ENCODE results near the gene CPEB4. TPM values are rescaled to one million over a fixed set of nuclear protein-coding genes. Genes with fewer than 3 reads are reported as not detected.

The CPEB4 gene
- total and polyA plus RNA-seq, 7 donors = 6.0 to 66.2 (median 27.8) TPM

- H3K27ac ChIP-seq = peak overlapping the region; percentile 63 to 91 (median 87)
- H3K4me3 ChIP-seq = no peak overlapping the region
- intact Hi-C loops (cut with DNase I) = no loop called here
- H3K27me3 ChIP-seq = no peaks in the 10 kb centered on the region
- H3K36me3 ChIP-seq = no peaks in the 10 kb centered on the region
- TF ChIP-seq EP300 (IDR thresholded peaks at IDR 0.05) = no peak
- TF ChIP-seq POLR2AphosphoS5 (IDR thresholded peaks at IDR 0.05) = no peak
- TF ChIP-seq POLR2A (IDR thresholded peaks at IDR 0.05) = no peak
- no peak for TF ChIP-seq CTCF (IDR thresholded peaks at IDR 0.05)
- H3K4me1 ChIP-seq = peaks cover 0 to 76% (median 63%) of the 10 kb centered on the region in 4 donors
- H3K9me3 ChIP-seq = no peaks in the 10 kb centered on the region
- DNase-seq = no peak
These were observed 36.8 kb downstream of the CPEB4 start for GRCh38 chr5:173924899-173925298.

DNA sequence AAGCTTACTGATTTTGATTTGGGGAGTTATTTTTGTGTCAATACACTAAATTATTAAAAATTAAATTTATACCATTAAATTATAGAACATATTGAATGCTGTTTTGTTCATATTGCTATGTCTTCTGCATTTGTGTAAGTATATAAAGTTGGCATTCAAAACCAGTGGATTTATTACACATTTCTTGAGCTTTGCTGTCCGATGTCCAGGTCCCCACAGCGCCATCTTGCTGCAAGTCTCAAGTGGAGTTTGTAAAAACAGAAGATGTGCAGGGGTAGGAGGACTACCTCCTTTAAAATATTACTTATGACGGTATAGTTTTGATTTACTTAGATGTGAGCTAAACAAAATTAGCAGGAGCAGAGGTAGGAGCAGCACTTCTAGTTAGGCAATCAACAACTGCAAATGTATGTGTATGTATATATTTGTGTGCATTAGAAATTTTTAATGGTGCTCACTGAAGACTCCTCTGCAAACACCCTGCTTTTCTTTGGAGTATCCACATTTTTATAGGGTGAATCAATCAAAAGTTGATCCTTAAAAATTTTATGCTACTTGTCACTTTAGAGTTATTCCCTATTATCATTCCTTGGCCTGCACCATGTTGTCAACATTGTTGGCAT is 37.4 kb downstream of the CPEB4 start:
- Histone ChIP-seq H3K4me1 (peaks cover 0 to 69% (median 57%) of the 10 kb centered on the region in 4 donors), H3K27ac (peak overlapping the region; percentile 63 to 91 (median 87)), H3K27me3 (no peaks in the 10 kb centered on the region), H3K9me3 (no peaks in the 10 kb centered on the region), H3K4me3 (no peak overlapping the region), H3K36me3 (no peaks in the 10 kb centered on the region)
- WGBS, 2 donors = 30 to 37% methylated on average over 3 of the region's 3 CpGs
- intact Hi-C loops (cut with DNase I) = no loop called here
- DNase-seq = no peak
- TF ChIP-seq EP300 (IDR thresholded peaks at IDR 0.05) (no peak), CTCF (IDR thresholded peaks at IDR 0.05) (peak in 1 of 4 experiments; percentile 16)

DNA sequence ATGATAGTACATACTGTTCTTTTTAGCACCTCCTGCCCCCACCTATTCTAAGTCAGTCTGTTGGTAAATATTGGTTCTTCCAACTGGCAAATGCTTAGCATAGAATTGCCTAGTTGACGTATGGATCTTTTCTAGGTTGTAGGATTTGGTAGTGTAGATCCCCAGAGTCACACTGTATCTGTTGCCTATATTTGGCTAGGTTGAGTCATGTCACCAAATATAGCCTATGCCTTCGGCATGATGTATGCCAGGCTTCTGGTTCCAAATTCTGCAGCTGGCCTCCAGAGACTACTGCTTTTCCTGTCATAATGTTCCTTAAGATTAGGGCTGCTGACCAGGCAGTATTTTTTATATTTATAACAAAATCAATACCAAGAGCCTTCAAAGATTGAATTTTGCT is 38.2 kb downstream of the CPEB4 start:
- Histone ChIP-seq H3K4me1 (peaks cover 0 to 61% (median 49%) of the 10 kb centered on the region in 4 donors), H3K27me3 (no peaks in the 10 kb centered on the region), H3K36me3 (no peaks in the 10 kb centered on the region), H3K4me3 (no peak overlapping the region), H3K27ac (peak overlapping the region; percentile 48 to 91 (median 73)), H3K9me3 (no peaks in the 10 kb centered on the region)
- intact Hi-C loops (cut with DNase I) = no loop called here
- WGBS, 2 donors = 73 to 79% methylated on average over 2 of the region's 2 CpGs
- TF ChIP-seq CTCF (IDR thresholded peaks at IDR 0.05) = no peak
- peak in 2 of 4 donors; percentile 31 to 38 for TF ChIP-seq EP300 (IDR thresholded peaks at IDR 0.05)
- peak; percentile 41 to 66 (median 62) for TF ChIP-seq POLR2AphosphoS5 (IDR thresholded peaks at IDR 0.05)
- DNase-seq = no peak

DNA sequence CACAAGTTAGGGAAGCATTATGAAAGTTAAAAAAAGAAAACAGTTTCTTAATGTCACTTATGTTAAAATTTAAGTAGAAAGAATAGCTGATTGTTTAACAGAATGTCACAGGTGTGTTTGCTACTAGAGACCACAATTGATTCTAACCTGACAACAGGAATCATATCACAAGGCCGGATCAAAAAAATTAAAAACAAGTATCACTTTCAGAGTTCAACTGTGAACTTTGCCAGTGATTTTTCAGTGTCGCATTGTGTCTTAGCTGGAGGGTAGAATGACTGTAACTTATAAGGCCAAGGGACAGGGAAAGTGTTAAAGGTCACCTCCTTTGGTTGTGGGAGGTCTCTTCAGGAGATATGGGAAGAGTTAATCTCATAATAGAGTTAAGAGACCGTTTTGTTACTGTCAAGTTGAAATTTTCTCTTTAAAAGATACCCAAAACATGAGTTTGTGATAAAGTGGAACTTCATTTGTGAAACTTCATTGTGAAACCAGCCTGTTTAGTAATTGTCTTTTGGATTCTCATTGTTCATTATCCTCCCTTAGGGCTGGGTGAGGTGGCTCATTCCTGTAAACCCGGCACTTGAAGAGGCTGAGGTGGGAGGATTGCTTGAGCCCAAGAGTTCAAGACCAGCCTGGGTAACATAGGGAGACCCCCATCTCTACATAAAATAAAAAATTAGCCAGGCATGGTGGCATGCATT is 40.9 kb downstream of the CPEB4 start:
- intact Hi-C loops (cut with DNase I) = no loop called here
- H3K27ac ChIP-seq = no peak overlapping the region

More for the DNA sequence above, 40.9 kb downstream of the CPEB4 start:
- TF ChIP-seq EP300 (IDR thresholded peaks at IDR 0.05) (no peak), CTCF (IDR thresholded peaks at IDR 0.05) (no peak), POLR2AphosphoS5 (IDR thresholded peaks at IDR 0.05) (no peak), POLR2A (IDR thresholded peaks at IDR 0.05) (no peak)
- H3K4me1 ChIP-seq = peaks cover 0 to 42% (median 26%) of the 10 kb centered on the region in 4 donors
- no peaks in the 10 kb centered on the region for H3K9me3 ChIP-seq
- 88 to 92% methylated on average over 4 of the region's 4 CpGs for WGBS, 2 donors
- H3K36me3 ChIP-seq = no peaks in the 10 kb centered on the region
- no peaks in the 10 kb centered on the region for H3K27me3 ChIP-seq
- H3K4me3 ChIP-seq = no peak overlapping the region
- DNase-seq = no peak
